Transverse colon (tissue), 4 donors: Measurements from ENCODE around the gene AMBP. TPM values are rescaled to one million over a fixed set of nuclear protein-coding genes. Genes with fewer than 3 reads are reported as not detected.

Experiments
- DNase-seq: peaks from one replicate; pipeline ENCODE4 v3.0.0-alpha.2; 2019
- H3K27ac ChIP-seq, 4 donors: fragments of 200-600 bp; sonication (generic); 2 replicates each; pipeline ENCODE4 v1.5.1; 2016 to 2018; ENCODE audit warnings: inconsistent platforms in 4 of 4
- H3K27me3 ChIP-seq: fragments of 200-600 bp; sonication (generic); 2 replicates; pipeline ENCODE4 v1.5.1; 2017; ENCODE audit warnings: inconsistent platforms
- H3K36me3 ChIP-seq, 4 donors: fragments of 200-600 bp; sonication (generic); 2 replicates each; pipeline ENCODE4 v1.5.1; 2017 to 2019; ENCODE audit warnings: inconsistent platforms in 4 of 4
- H3K4me1 ChIP-seq, 4 donors: fragments of 200-600 bp; sonication (generic); 2 replicates each; pipeline ENCODE4 v1.5.1; 2017 to 2020; ENCODE audit warnings: inconsistent platforms in 4 of 4
- H3K4me3 ChIP-seq, 4 donors: fragments of 200-600 bp; sonication (generic); 1 replicate in 1 of 4; 2 replicates in 3 of 4; pipeline versions ENCODE4 v1.5.1 to v1.6.1; 2017 to 2019; ENCODE audit warnings: inconsistent platforms in 4 of 4
- H3K9me3 ChIP-seq, 2 donors: fragments of 200-600 bp; sonication (generic); 2 replicates each; pipeline ENCODE4 v1.5.1; 2017 to 2019; ENCODE audit warnings: inconsistent platforms in 2 of 2
- EP300 ChIP-seq: sonication (generic); formaldehyde crosslinking; IDR thresholded peaks from one replicate; pipeline ENCODE4 v1.6.1; 2017; ENCODE audit warnings: antibody characterized with exemption, low read depth
- POLR2A ChIP-seq: fragments of 450-650 bp; IDR thresholded peaks from one replicate; pipeline ENCODE4 v1.6.1; 2016; ENCODE audit warnings: antibody characterized with exemption, mild to moderate bottlenecking, moderate library complexity
- POLR2AphosphoS5 ChIP-seq, 3 donors: sonication (generic); formaldehyde crosslinking; IDR thresholded peaks; one replicate each; pipeline ENCODE4 v1.6.1; 2016; ENCODE audit warnings: antibody characterized with exemption in 3 of 3
- WGBS, 2 donors: methylation state at CpG; one replicate each; pipeline ENCODE4 v1.1.5; 2018; ENCODE audit warnings: low coverage in 1 of 2; 5-methylcytosine and 5-hydroxymethylcytosine counted together
- in situ Hi-C, 4 donors: fragments of 200-750 bp; cut with MboI; loops; one replicate each; pipeline versions ENCODE4 v1.15.0 to v1.15.1; 2017; ENCODE audit warnings: low sequenced_read_pairs in 3 of 4, low pct_ligation_motif_present in 1 of 4, low pct_unique_long_range_greater_than_20kb in 1 of 4
- intact Hi-C: fragments of 100-400 bp; cut with DNase I; formaldehyde crosslinking; loops from one replicate; pipeline ENCODE4 v1.15.1; 2023; ENCODE audit warnings: low total_unique reads
- total RNA-seq, 4 donors: library from RNA; depleted of rRNA; stranded (reverse); fragments of >200 nt; gene quantifications; one replicate each; pipeline ENCODE4 v1.1.0, GENCODE V29; 2016
- TF ChIP-seq, protein P1 (sequence below), 5 experiments: fragments of 200-600 bp in 3 of 5; fragments of 450-650 bp in 2 of 5; sonication (generic) in 3 of 5; IDR thresholded peaks; 1 replicate in 2 of 5; 2 replicates in 3 of 5; pipeline ENCODE4 v1.5.1; 2016 to 2017; ENCODE audit warnings: antibody characterized with exemption in 5 of 5, inconsistent platforms in 3 of 5, mild to moderate bottlenecking in 2 of 5, moderate library complexity in 1 of 5

AMBP gene
- total RNA-seq, 4 donors from 2014 or later = 0.96 TPM; not detected in 3

DNA sequence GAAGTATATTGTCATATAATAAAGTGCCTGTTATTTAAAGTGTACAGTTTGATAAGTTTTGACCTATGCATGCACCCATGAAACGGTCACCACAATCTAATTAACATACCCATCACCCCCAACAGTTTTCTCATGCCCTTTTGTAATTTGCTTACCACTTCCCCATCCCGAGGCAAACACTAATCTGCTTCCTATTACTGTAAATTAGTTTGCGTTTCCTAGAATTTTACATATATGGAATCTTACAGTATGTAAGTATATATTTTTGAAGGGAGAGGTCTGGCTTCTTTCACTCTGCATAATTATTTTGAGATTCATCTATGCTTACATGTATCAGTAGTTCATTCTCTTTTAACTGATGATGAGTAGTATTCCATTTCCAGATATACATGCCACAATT lies 56.5 kb downstream of the AMBP start:
- Histone ChIP-seq H3K27me3 (no peaks in the 10 kb centered on the region), H3K36me3 (peaks cover 0 to 14% (median 0%) of the 10 kb centered on the region in 4 donors), H3K4me3 (no peak overlapping the region), H3K27ac (no peak overlapping the region), H3K4me1 (peaks cover 0 to 7% (median 0%) of the 10 kb centered on the region in 4 donors), H3K9me3 (peaks cover 11 to 15% of the 10 kb centered on the region in 2 donors)
- DNase-seq = no peak
- TF ChIP-seq EP300 (no peak), POLR2AphosphoS5 (IDR thresholded peaks at IDR 0.05) (no peak), POLR2A (no peak)
- TF ChIP-seq, protein P1, sequence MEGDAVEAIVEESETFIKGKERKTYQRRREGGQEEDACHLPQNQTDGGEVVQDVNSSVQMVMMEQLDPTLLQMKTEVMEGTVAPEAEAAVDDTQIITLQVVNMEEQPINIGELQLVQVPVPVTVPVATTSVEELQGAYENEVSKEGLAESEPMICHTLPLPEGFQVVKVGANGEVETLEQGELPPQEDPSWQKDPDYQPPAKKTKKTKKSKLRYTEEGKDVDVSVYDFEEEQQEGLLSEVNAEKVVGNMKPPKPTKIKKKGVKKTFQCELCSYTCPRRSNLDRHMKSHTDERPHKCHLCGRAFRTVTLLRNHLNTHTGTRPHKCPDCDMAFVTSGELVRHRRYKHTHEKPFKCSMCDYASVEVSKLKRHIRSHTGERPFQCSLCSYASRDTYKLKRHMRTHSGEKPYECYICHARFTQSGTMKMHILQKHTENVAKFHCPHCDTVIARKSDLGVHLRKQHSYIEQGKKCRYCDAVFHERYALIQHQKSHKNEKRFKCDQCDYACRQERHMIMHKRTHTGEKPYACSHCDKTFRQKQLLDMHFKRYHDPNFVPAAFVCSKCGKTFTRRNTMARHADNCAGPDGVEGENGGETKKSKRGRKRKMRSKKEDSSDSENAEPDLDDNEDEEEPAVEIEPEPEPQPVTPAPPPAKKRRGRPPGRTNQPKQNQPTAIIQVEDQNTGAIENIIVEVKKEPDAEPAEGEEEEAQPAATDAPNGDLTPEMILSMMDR (IDR thresholded peaks at IDR 0.05) = no peak
- in situ Hi-C loops = no loop called here
- 43 to 50% methylated on average over 3 of the region's 3 CpGs for WGBS, 2 donors
- intact Hi-C loops = no loop called here

DNA sequence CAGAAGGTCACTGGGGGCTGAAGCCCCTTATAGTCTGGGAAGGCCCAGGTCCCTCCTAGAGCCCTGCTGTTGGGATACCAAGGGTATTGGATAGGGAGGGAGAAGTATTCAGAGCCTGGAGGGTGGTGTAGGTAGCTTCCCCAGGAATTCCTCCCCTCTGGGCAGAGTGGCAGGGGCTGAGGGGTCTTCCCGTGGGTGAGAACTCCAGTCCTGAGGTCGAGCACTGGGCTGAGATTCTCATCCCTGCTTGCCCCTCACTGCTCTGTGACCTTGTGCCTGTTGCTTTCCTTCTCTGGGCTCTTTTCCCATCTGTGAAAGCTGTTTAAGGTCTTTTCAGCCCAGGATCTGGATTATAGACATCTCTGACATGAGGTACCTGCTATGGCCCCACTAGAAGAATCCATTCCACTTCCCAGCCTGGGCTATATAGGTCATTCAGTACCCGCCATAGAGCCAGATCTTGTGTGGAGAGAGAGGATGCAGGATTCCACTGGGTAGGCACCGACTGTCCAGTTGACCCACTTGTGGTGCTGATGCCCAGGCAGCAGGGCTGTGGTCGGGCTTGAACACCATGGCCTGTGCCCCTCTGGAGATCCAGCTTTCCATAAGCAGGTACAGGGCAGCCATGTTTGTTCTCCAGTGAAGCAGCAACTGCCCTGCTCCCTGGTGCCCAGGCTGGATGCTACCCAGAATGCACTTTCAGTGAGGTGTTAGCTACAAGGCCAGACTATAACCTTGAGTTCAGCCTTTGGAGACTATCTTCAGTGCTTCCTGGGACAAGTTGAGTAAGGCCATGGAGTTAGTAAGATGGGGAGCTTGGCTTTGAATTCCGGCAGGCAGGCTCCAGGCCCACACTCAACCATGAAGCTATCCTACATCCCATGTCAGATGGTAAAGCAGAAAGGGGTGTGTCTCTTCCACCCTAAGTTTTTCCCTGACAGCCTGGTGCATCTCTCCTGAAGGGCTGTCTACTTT lies 60.1 kb downstream of the AMBP start:
- DNase-seq = no peak
- 82 to 83% methylated on average over 1 to 6 of the region's 6 CpGs for WGBS, 2 donors
- H3K36me3 ChIP-seq = peaks cover 0 to 1% (median 0%) of the 10 kb centered on the region in 4 donors

GRCh38 chr9:114016629-114017423 lies 61.3 kb downstream of the AMBP start:
- Histone ChIP-seq H3K4me1 (peaks cover 0 to 7% (median 0%) of the 10 kb centered on the region in 4 donors), H3K36me3 (no peaks in the 10 kb centered on the region), H3K27ac (no peak overlapping the region), H3K4me3 (no peak overlapping the region), H3K27me3 (no peaks in the 10 kb centered on the region), H3K9me3 (no peaks in the 10 kb centered on the region)
- WGBS, 2 donors = 85% methylated on average over 14 of the region's 14 CpGs; no CpG with 5 or more reads in 1 of the 2 donors
- no peak for TF ChIP-seq POLR2A
- TF ChIP-seq POLR2AphosphoS5 (IDR thresholded peaks at IDR 0.05) = no peak
- TF ChIP-seq, protein P1 (IDR thresholded peaks at IDR 0.05) = no peak
- no peak for TF ChIP-seq EP300
- intact Hi-C loops = no loop called here
- DNase-seq = no peak
- in situ Hi-C loops = no loop called here

More for the DNA sequence above, 60.1 kb downstream of the AMBP start:
- intact Hi-C loops (no loop called here), in situ Hi-C loops (no loop called here)
- Histone ChIP-seq H3K27me3 (no peaks in the 10 kb centered on the region), H3K27ac (no peak overlapping the region), H3K4me3 (no peak overlapping the region), H3K4me1 (peaks cover 0 to 7% (median 0%) of the 10 kb centered on the region in 4 donors), H3K9me3 (peaks cover 0 to 6% of the 10 kb centered on the region in 2 donors)
- TF ChIP-seq EP300 = no peak
- TF ChIP-seq POLR2A = no peak
- TF ChIP-seq POLR2AphosphoS5 (IDR thresholded peaks at IDR 0.05) = no peak
- TF ChIP-seq, protein P1 (IDR thresholded peaks at IDR 0.05) = no peak

DNA sequence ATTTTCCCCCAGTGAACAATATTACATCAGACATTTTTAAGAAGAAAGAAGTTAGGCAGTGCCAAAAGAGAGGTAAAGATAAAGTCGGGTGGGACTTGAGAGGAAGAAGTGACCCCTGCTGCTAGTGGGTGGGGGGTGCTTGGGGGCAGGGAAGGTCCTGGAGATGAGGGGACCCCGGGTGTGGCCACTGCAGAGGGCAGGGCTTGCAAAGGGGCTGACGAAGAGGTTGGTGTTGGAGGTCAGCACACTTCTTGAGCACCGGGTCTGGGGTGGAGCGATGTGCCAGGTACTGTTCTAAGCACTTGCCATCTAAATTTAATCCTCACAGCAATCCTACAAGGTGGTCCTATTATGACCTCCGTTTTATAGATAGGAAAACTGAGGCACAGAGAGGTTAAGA lies 62.0 kb downstream of the AMBP start:
- TF ChIP-seq EP300 (no peak), POLR2AphosphoS5 (IDR thresholded peaks at IDR 0.05) (no peak), POLR2A (no peak)
- TF ChIP-seq, protein P1 (IDR thresholded peaks at IDR 0.05) = no peak
- Histone ChIP-seq H3K4me3 (no peak overlapping the region), H3K36me3 (no peaks in the 10 kb centered on the region), H3K27ac (no peak overlapping the region), H3K4me1 (peaks cover 0 to 5% (median 0%) of the 10 kb centered on the region in 4 donors), H3K9me3 (no peaks in the 10 kb centered on the region), H3K27me3 (no peaks in the 10 kb centered on the region)
- no peak for DNase-seq
- WGBS, 2 donors = 71 to 84% methylated on average over 1 to 6 of the region's 6 CpGs
- intact Hi-C loops (no loop called here), in situ Hi-C loops (no loop called here)
